Upper lobe of right lung (tissue), 1 donor: Measurements from ENCODE around the gene KCTD20. TPM values are rescaled to one million over a fixed set of nuclear protein-coding genes. Genes with fewer than 3 reads are reported as not detected.

Experiments used
- ATAC-seq: fragments of 200-7000 bp; cut with Tn5 transposase; one replicate; pipeline ENCODE4 v1.9.1; 2020; ENCODE audit warnings: mild to moderate bottlenecking, moderate library complexity
- DNase-seq: peaks from one replicate; pipeline ENCODE4 v3.0.0-alpha.2; 2020
- H3K27ac ChIP-seq: fragments of 200-600 bp; one replicate; pipeline ENCODE4 v1.8.0; 2022
- H3K27me3 ChIP-seq: fragments of 200-600 bp; one replicate; pipeline ENCODE4 v1.8.0; 2022; ENCODE audit warnings: mild to moderate bottlenecking
- H3K36me3 ChIP-seq: fragments of 200-600 bp; one replicate; pipeline ENCODE4 v1.8.0; 2022
- H3K4me1 ChIP-seq: fragments of 200-600 bp; one replicate; pipeline ENCODE4 v1.8.0; 2022
- H3K4me3 ChIP-seq: fragments of 200-600 bp; one replicate; pipeline ENCODE4 v1.8.0; 2022; ENCODE audit warnings: mild to moderate bottlenecking
- H3K9me3 ChIP-seq: fragments of 200-600 bp; one replicate; pipeline ENCODE4 v1.8.0; 2022
- intact Hi-C: fragments of 100-400 bp; cut with DNase I; formaldehyde crosslinking; loops from one replicate; pipeline ENCODE4 v1.11.0; 2022
- total RNA-seq: library from RNA; stranded (reverse); fragmentation: NEBNext Ultra II Directional; extraction: Animal tissue kit (Norgen Biotek cat#: 25700); gene quantifications from one replicate; pipeline ENCODE4 v1.2.1, GENCODE V29; 2021
- TF ChIP-seq, protein P1 (sequence below): fragments of 200-600 bp; IDR thresholded peaks from one replicate; pipeline ENCODE4 v1.8.0; 2022; ENCODE audit warnings: antibody characterized with exemption
- donor health status: DM: no; HTN: yes; CAD: no; lungs with severe emphysema.

KCTD20 gene
- total RNA-seq, 1 donor from 2014 or later: 37.6 TPM

GRCh38 chr6:36524871-36525270 lies 82.1 kb downstream of the KCTD20 start:
- TF ChIP-seq, protein P1, sequence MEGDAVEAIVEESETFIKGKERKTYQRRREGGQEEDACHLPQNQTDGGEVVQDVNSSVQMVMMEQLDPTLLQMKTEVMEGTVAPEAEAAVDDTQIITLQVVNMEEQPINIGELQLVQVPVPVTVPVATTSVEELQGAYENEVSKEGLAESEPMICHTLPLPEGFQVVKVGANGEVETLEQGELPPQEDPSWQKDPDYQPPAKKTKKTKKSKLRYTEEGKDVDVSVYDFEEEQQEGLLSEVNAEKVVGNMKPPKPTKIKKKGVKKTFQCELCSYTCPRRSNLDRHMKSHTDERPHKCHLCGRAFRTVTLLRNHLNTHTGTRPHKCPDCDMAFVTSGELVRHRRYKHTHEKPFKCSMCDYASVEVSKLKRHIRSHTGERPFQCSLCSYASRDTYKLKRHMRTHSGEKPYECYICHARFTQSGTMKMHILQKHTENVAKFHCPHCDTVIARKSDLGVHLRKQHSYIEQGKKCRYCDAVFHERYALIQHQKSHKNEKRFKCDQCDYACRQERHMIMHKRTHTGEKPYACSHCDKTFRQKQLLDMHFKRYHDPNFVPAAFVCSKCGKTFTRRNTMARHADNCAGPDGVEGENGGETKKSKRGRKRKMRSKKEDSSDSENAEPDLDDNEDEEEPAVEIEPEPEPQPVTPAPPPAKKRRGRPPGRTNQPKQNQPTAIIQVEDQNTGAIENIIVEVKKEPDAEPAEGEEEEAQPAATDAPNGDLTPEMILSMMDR: no peak
- Histone ChIP-seq H3K9me3 (no peaks in the 10 kb centered on the region), H3K27me3 (no peaks in the 10 kb centered on the region), H3K4me1 (no peaks in the 10 kb centered on the region), H3K4me3 (no peak overlapping the region), H3K27ac (no peak overlapping the region), H3K36me3 (peaks cover 56% of the 10 kb centered on the region)
- intact Hi-C loops: no loop called here
- no peak for ATAC-seq
- no peak for DNase-seq

DNA sequence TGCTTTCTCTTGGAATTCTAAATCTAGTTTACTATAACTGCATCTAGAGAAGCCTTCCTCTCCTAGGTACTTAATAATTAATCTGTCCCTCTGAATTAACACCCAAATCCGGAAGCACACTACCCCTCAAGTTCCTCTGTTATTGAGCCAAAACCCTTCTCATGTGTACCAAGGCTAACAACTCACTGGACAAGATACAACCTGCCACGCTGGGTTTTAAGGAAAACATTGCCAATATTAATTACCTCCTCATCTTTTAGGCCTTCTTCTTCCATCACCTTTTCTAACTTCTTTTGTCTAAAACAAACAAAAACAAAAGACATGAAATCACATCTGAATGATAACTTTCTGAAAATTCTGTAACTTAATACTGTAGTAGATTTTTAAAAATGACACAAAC lies 82.5 kb downstream of the KCTD20 start:
- peaks cover 51% of the 10 kb centered on the region for H3K36me3 ChIP-seq
- H3K4me1 ChIP-seq: no peaks in the 10 kb centered on the region
- H3K9me3 ChIP-seq: no peaks in the 10 kb centered on the region
- no peaks in the 10 kb centered on the region for H3K27me3 ChIP-seq
- ATAC-seq: no peak
- TF ChIP-seq, protein P1: no peak
- intact Hi-C loops: no loop called here
- H3K27ac ChIP-seq: no peak overlapping the region
- DNase-seq: no peak
- no peak overlapping the region for H3K4me3 ChIP-seq

DNA sequence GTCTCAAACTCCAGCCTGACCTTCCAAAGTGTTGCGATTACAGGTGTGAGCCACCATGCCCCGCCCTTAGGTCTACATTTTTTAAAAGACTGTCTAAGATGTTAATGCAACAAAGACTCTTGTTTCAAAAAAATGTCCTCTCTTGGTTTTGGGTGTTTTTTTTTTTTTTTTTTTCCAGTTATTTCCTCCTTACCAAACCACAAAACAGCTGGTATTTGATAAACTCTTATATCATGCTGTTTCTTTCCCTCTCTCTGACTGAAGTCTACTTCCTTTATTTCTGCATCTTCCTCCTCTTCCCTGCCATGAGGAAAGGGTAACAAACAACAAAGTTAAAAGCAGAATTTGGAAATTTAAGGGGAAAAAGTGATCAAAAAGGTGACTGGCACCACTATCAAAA lies 83.3 kb downstream of the KCTD20 start:
- intact Hi-C loops: no loop called here

DNA sequence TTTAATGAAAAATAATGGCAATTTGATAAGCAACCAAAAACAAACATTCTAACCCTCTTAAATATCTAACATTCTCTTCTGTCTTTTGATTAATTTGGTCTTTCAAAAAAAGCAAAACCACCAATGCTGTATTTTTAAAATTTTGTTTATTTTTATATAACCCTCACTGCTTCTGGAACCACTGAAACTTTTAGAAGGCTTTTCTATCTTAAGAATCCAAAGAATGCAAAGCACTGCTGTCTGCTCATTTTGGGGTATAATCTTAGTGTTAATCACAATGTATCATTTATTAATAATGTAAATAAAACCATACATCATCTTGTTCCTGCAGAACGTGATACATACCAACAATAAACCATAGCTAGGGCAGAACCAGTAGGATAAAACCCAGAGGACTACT lies 90.5 kb downstream of the KCTD20 start:
- no peaks in the 10 kb centered on the region for H3K4me1 ChIP-seq
- no peak overlapping the region for H3K4me3 ChIP-seq
- no peaks in the 10 kb centered on the region for H3K27me3 ChIP-seq
- no peak overlapping the region for H3K27ac ChIP-seq
- TF ChIP-seq, protein P1: no peak
- no peak for ATAC-seq
- no peaks in the 10 kb centered on the region for H3K9me3 ChIP-seq
- H3K36me3 ChIP-seq: peaks cover 37% of the 10 kb centered on the region
- no peak for DNase-seq
- intact Hi-C loops: no loop called here

More for the DNA sequence above, 83.3 kb downstream of the KCTD20 start:
- H3K4me3 ChIP-seq: no peak overlapping the region
- H3K27ac ChIP-seq: no peak overlapping the region
- ATAC-seq (no peak), DNase-seq (no peak)
- no peaks in the 10 kb centered on the region for H3K9me3 ChIP-seq
- TF ChIP-seq, protein P1: no peak
- H3K27me3 ChIP-seq: no peaks in the 10 kb centered on the region
- no peaks in the 10 kb centered on the region for H3K4me1 ChIP-seq
- H3K36me3 ChIP-seq: peaks cover 44% of the 10 kb centered on the region

- Histone ChIP-seq H3K4me3 (no peak overlapping the region), H3K36me3 (peaks cover 50% of the 10 kb centered on the region), H3K9me3 (no peaks in the 10 kb centered on the region), H3K27ac (no peak overlapping the region), H3K4me1 (peaks cover 4% of the 10 kb centered on the region), H3K27me3 (no peaks in the 10 kb centered on the region)
- intact Hi-C loops: no loop called here
- ATAC-seq: no peak
- TF ChIP-seq, protein P1: no peak
- no peak for DNase-seq
Observed at GRCh38 chr6:36536873-36537547, 94.2 kb downstream of the KCTD20 start.
